Measurements from ENCODE around the gene GIT2. TPM values are rescaled to one million over a fixed set of nuclear protein-coding genes. Genes with fewer than 3 reads are reported as not detected.

Gene GIT2
- total and polyA plus RNA-seq, 10 of the 15 experiments (the other 5 are each of a cell fraction or from before 2014, with no cell fraction given): 9.1 to 49.9 (median 43.9) TPM

GRCh38 chr12:110038741-110039084 lies 42.5 kb upstream of the GIT2 start (continued):
- no peak for TF ChIP-seq KLF5 (IDR thresholded peaks at IDR 0.05; ENCODE audit: partially characterized antibody)

- Histone ChIP-seq H2AFZ (ENCODE audit: control insufficient read depth, low read depth, low read length) (no peak overlapping the region), H3K36me3 (ENCODE audit: control insufficient read depth in 2 of 2, insufficient read depth in 2 of 2, low read length in 1 of 2) (peaks cover 7 to 22% of the 10 kb centered on the region in 2 experiments), H3K9ac (ENCODE audit: control insufficient read depth, insufficient read depth, low read length) (no peak overlapping the region), H3K79me2 (ENCODE audit: control insufficient read depth, insufficient read depth, low read length) (no peaks in the 10 kb centered on the region; the same call in 1 of the 2 replicates), H4K20me1 (ENCODE audit: control insufficient read depth, insufficient read depth) (no peaks in the 10 kb centered on the region), H3K27me3 (replicated peaks in 1 of 2; ENCODE audit: control insufficient read depth in 2 of 2, insufficient read depth in 2 of 2, low read length in 1 of 2) (no peaks in the 10 kb centered on the region), H3K27ac (ENCODE audit: control insufficient read depth, insufficient read depth) (no peak overlapping the region), H3K4me3 (no peak overlapping the region), H3K9me3 (replicated peaks; ENCODE audit: control insufficient read depth, insufficient read depth, low read length) (no peaks in the 10 kb centered on the region), H3K4me2 (ENCODE audit: control insufficient read depth, insufficient read depth) (no peak overlapping the region), H3K4me1 (ENCODE audit: control insufficient read depth, insufficient read depth, low read length) (no peaks in the 10 kb centered on the region)
- FAIRE-seq (no peak), ATAC-seq (no peak), DNase-seq (ENCODE audit: low read depth, low spot score) (no peak)
- SMC1A ChIA-PET (ENCODE audit: uncharacterized antibody, unreplicated experiment): interaction anchor here (1.9 kb wide), 1 partner anchor 13 kb away, joined by 6 read pairs; no protein-coding TSS in a partner anchor
- 91% methylated on average over 5 of the region's 5 CpGs for WGBS (ENCODE audit: insufficient coverage, insufficient replicate concordance, low lambda C conversion rate, missing lambda C conversion rate)
- CTCF ChIA-PET: no interaction called here
- intact Hi-C loops (cut with micrococcal nuclease; ENCODE audit: unreplicated experiment): no loop called here
- in situ Hi-C loops (cut with MboI): no loop called here
- no TSS peak for BruUV-seq (replicated peaks)
- POLR2A ChIA-PET: interaction anchor here (0.5 kb wide), 1 partner anchor 276 kb away, joined by 7 read pairs; no protein-coding TSS in a partner anchor
- TF ChIP-seq CEBPB (IDR thresholded peaks at IDR 0.05; ENCODE audit: borderline replicate concordance in 1 of 2, low read depth in 2 of 2, low read length in 2 of 2) (no peak), NBN (IDR thresholded peaks at IDR 0.05) (no peak), NR2F1 (conservative IDR thresholded peaks at IDR 0.05) (no peak), POLR2A (IDR thresholded peaks at IDR 0.05; ENCODE audit: low read depth, low read length) (0 out of 2 replicates have a peak, but pooled peaks have one; percentile 49)
- RAD21 ChIA-PET (ENCODE audit: unreplicated experiment): no interaction called here
Observed at GRCh38 chr12:110037315-110037714, 41.1 kb upstream of the GIT2 start.

GRCh38 chr12:110035534-110036104 lies 39.5 kb upstream of the GIT2 start:
- Histone ChIP-seq H3K4me1 (ENCODE audit: control insufficient read depth, insufficient read depth, low read length) (no peaks in the 10 kb centered on the region), H3K36me3 (ENCODE audit: control insufficient read depth in 2 of 2, insufficient read depth in 2 of 2, low read length in 1 of 2) (peaks cover 8 to 14% of the 10 kb centered on the region in 2 experiments; a peak in 3 of 4 replicates), H3K9me3 (replicated peaks; ENCODE audit: control insufficient read depth, insufficient read depth, low read length) (no peaks in the 10 kb centered on the region), H2AFZ (ENCODE audit: control insufficient read depth, low read depth, low read length) (no peak overlapping the region), H3K27ac (ENCODE audit: control insufficient read depth, insufficient read depth) (no peak overlapping the region), H3K4me2 (ENCODE audit: control insufficient read depth, insufficient read depth) (no peak overlapping the region), H3K4me3 (no peak overlapping the region), H4K20me1 (ENCODE audit: control insufficient read depth, insufficient read depth) (no peaks in the 10 kb centered on the region), H3K79me2 (ENCODE audit: control insufficient read depth, insufficient read depth, low read length) (no peaks in the 10 kb centered on the region), H3K27me3 (replicated peaks in 1 of 2; ENCODE audit: control insufficient read depth in 2 of 2, insufficient read depth in 2 of 2, low read length in 1 of 2) (no peaks in the 10 kb centered on the region), H3K9ac (ENCODE audit: control insufficient read depth, insufficient read depth, low read length) (no peak overlapping the region)
- SMC1A ChIA-PET (ENCODE audit: uncharacterized antibody, unreplicated experiment): interaction anchor here (1.2 to 1.9 kb wide), 3 partner anchors 11 to 30 kb away, joined by 3 to 6 read pairs (median 3); no protein-coding TSS in a partner anchor
- over 99% methylated on average over 7 of the region's 7 CpGs for WGBS (ENCODE audit: insufficient coverage, insufficient replicate concordance, low lambda C conversion rate, missing lambda C conversion rate)
- CTCF ChIA-PET: no interaction called here
- POLR2A ChIA-PET: no interaction called here
- BruUV-seq (replicated peaks): no TSS peak
- no peak for ATAC-seq
- DNase-seq (ENCODE audit: low read depth, low spot score): no peak
- intact Hi-C loops (cut with micrococcal nuclease; ENCODE audit: unreplicated experiment): no loop called here
- in situ Hi-C loops (cut with MboI): no loop called here
- RAD21 ChIA-PET (ENCODE audit: unreplicated experiment): no interaction called here
- no peak for FAIRE-seq
- TF ChIP-seq SMAD1 (IDR thresholded peaks at IDR 0.05; ENCODE audit: low read depth, partially characterized antibody): no peak
- TF ChIP-seq YY1 (IDR thresholded peaks at IDR 0.05; ENCODE audit: low read depth, low read length): no peak
- TF ChIP-seq KAT2A (conservative IDR thresholded peaks at IDR 0.05; ENCODE audit: control insufficient read depth, low read depth, low read length): no peak
- no peak for TF ChIP-seq SMC3 (IDR thresholded peaks at IDR 0.05; ENCODE audit: borderline replicate concordance, low read length)
- TF ChIP-seq NFYA (IDR thresholded peaks at IDR 0.05; ENCODE audit: borderline replicate concordance, low read depth, low read length): no peak
- TF ChIP-seq MEF2A (IDR thresholded peaks at IDR 0.05; ENCODE audit: insufficient read depth, low read depth, low read length): no peak
- TF ChIP-seq RFX5 (IDR thresholded peaks at IDR 0.05; ENCODE audit: low read depth, low read length): no peak
- no peak for TF ChIP-seq ATF3 (IDR thresholded peaks at IDR 0.05; ENCODE audit: borderline replicate concordance, extremely low read depth, low read depth, low read length)
- TF ChIP-seq NBN (IDR thresholded peaks at IDR 0.05): no peak
- TF ChIP-seq MYB (IDR thresholded peaks at IDR 0.05; ENCODE audit: borderline replicate concordance, low read depth, low read length): no peak
- TF ChIP-seq ZNF24 (IDR thresholded peaks at IDR 0.05): no peak
- TF ChIP-seq POLR2A (IDR thresholded peaks at IDR 0.05; ENCODE audit: low read depth, low read length): no peak
- TF ChIP-seq E2F4 (IDR thresholded peaks at IDR 0.05; ENCODE audit: low read depth, low read length): no peak
